HCEC 1CT (cell line): ENCODE measurements around the gene CDH4.
"Not testable (repeated sequence)": the region's sequence is repeated elsewhere in the genome, so short reads cannot be mapped to it uniquely, and the experiment has no call there.

ENCODE experiments used
- DNase-seq: peaks from one replicate; pipeline ENCODE4 v3.0.0-alpha.2; 2017

The CDH4 gene

GRCh38 chr20:61442718-61443117, 190.7 kb downstream of the CDH4 start:
- DNase-seq, result no peak

- no peak for DNase-seq
These were observed 191.5 kb downstream of the CDH4 start for GRCh38 chr20:61443443-61444126.

GRCh38 chr20:61444637-61445036, 192.6 kb downstream of the CDH4 start:
- no peak for DNase-seq

GRCh38 chr20:61445138-61445537, 193.1 kb downstream of the CDH4 start:
- DNase-seq, result no peak

GRCh38 chr20:61445741-61446140, 193.7 kb downstream of the CDH4 start:
- DNase-seq, result no peak

GRCh38 chr20:61447952-61448351, 195.9 kb downstream of the CDH4 start:
- no peak for DNase-seq

GRCh38 chr20:61448386-61448785, 196.3 kb downstream of the CDH4 start:
- DNase-seq, result no peak

GRCh38 chr20:61449057-61449609, 197.1 kb downstream of the CDH4 start:
- DNase-seq, result no peak

GRCh38 chr20:61449916-61450315, 197.9 kb downstream of the CDH4 start:
- peak; percentile 6 for DNase-seq

GRCh38 chr20:61450549-61450948, 198.5 kb downstream of the CDH4 start:
- DNase-seq, result no peak

GRCh38 chr20:61451009-61451408, 198.9 kb downstream of the CDH4 start:
- DNase-seq, result no peak

- DNase-seq, result no peak
These were observed 199.9 kb downstream of the CDH4 start for GRCh38 chr20:61451953-61452352.

GRCh38 chr20:61453219-61453618, 201.2 kb downstream of the CDH4 start:
- DNase-seq, result no peak

GRCh38 chr20:61453623-61454022, 201.6 kb downstream of the CDH4 start:
- not testable (repeated sequence) for DNase-seq

- no peak for DNase-seq
These were observed 202.0 kb downstream of the CDH4 start for GRCh38 chr20:61454053-61454452.

- no peak for DNase-seq
These were observed 203.6 kb downstream of the CDH4 start for GRCh38 chr20:61455508-61456215.

- no peak for DNase-seq
These were observed 205.7 kb downstream of the CDH4 start for GRCh38 chr20:61457725-61458124.

- DNase-seq, result no peak
These were observed 206.2 kb downstream of the CDH4 start for GRCh38 chr20:61458146-61458746.

- no peak for DNase-seq
These were observed 207.2 kb downstream of the CDH4 start for GRCh38 chr20:61459266-61459665.

GRCh38 chr20:61459705-61460104, 207.6 kb downstream of the CDH4 start:
- DNase-seq, result no peak

- DNase-seq, result no peak
These were observed 208.4 kb downstream of the CDH4 start for GRCh38 chr20:61460261-61461052.

- DNase-seq, result no peak
These were observed 209.4 kb downstream of the CDH4 start for GRCh38 chr20:61461461-61461860.
